Gastroesophageal sphincter (tissue), 4 donors: ENCODE results near the gene SH3GL3. TPM values are rescaled to one million over a fixed set of nuclear protein-coding genes. Genes with fewer than 3 reads are reported as not detected.

Experiments used
- ATAC-seq: fragments of 150-250 bp; one replicate; pipeline ENCODE4 v1.9.1; 2016; ENCODE audit warnings: mild to moderate bottlenecking, moderate library complexity
- H3K27ac ChIP-seq, 4 donors: fragments of 200-600 bp; sonication (generic) in 3 of 4; 1 replicate in 3 of 4; 2 replicates in 1 of 4; pipeline ENCODE4 v1.5.1; 2016 to 2019
- H3K27me3 ChIP-seq: fragments of 200-600 bp; sonication (generic); one replicate; pipeline ENCODE4 v1.5.1; 2019
- H3K36me3 ChIP-seq, 2 donors: fragments of 200-600 bp; sonication (generic); one replicate each; pipeline ENCODE4 v1.5.1; 2019; ENCODE audit warnings: control low read depth in 1 of 2
- H3K4me1 ChIP-seq, 3 donors: fragments of 200-600 bp; sonication (generic); 1 replicate in 2 of 3; 2 replicates in 1 of 3; pipeline ENCODE4 v1.5.1; 2016 to 2019; ENCODE audit warnings: control low read depth in 2 of 3
- H3K4me3 ChIP-seq, 2 donors: fragments of 200-600 bp; sonication (generic); one replicate each; pipeline ENCODE4 v1.5.1; 2019; ENCODE audit warnings: mild to moderate bottlenecking in 1 of 2, moderate library complexity in 1 of 2
- H3K9me3 ChIP-seq, 3 donors: fragments of 200-600 bp; sonication (generic); one replicate each; pipeline ENCODE4 v1.5.1; 2017 to 2019; ENCODE audit warnings: control low read depth in 2 of 3
- CTCF ChIP-seq, 4 experiments: fragments of 200-600 bp in 2 of 4; fragments of 450-650 bp in 2 of 4; sonication (generic) in 1 of 4; IDR thresholded peaks; one replicate each; pipeline ENCODE4 v1.5.1; 2017 to 2019; ENCODE audit warnings: antibody characterized with exemption in 4 of 4, mild to moderate bottlenecking in 2 of 4, moderate library complexity in 2 of 4
- EP300 ChIP-seq: sonication (generic); formaldehyde crosslinking; IDR thresholded peaks from one replicate; pipeline ENCODE4 v1.6.1; 2017; ENCODE audit warnings: antibody characterized with exemption, mild to moderate bottlenecking
- POLR2A ChIP-seq, 2 donors: fragments of 450-650 bp; IDR thresholded peaks; one replicate each; pipeline ENCODE4 v1.6.1; 2017; ENCODE audit warnings: antibody characterized with exemption in 2 of 2, mild to moderate bottlenecking in 2 of 2, moderate library complexity in 1 of 2
- POLR2AphosphoS5 ChIP-seq: sonication (generic); formaldehyde crosslinking; IDR thresholded peaks from one replicate; pipeline ENCODE4 v1.6.1; 2017; ENCODE audit warnings: antibody characterized with exemption
- WGBS, 2 donors: methylation state at CpG; one replicate each; pipeline ENCODE4 v1.1.5; 2018; ENCODE audit warnings: low coverage in 1 of 2; 5-methylcytosine and 5-hydroxymethylcytosine counted together
- total RNA-seq, 4 donors: library from RNA; depleted of rRNA; stranded (reverse); fragments of >200 nt; gene quantifications; one replicate each; pipeline ENCODE4 v1.1.0, GENCODE V29; 2016

Gene SH3GL3
- total RNA-seq, 4 donors from 2014 or later = 0.31 to 0.94 TPM; not detected in 2

- peaks cover 0 to 7% (median 0%) of the 10 kb centered on the region in 3 donors for H3K4me1 ChIP-seq
- no peaks in the 10 kb centered on the region for H3K27me3 ChIP-seq
- no peak overlapping the region for H3K4me3 ChIP-seq
- no peaks in the 10 kb centered on the region for H3K36me3 ChIP-seq
- no peaks in the 10 kb centered on the region for H3K9me3 ChIP-seq
- no peak overlapping the region for H3K27ac ChIP-seq
- no peak for ATAC-seq
- TF ChIP-seq POLR2A (IDR thresholded peaks at IDR 0.05) = no peak
- TF ChIP-seq EP300 = no peak
- no peak for TF ChIP-seq POLR2AphosphoS5
- no peak for TF ChIP-seq CTCF (IDR thresholded peaks at IDR 0.05)
- WGBS, 2 donors = 80 to 92% methylated on average over 1 of the region's 1 CpG
Observed at GRCh38 chr15:83616840-83617239, 169.7 kb downstream of the SH3GL3 start.

- H3K4me3 ChIP-seq = no peak overlapping the region
- WGBS, 2 donors = 71 to 86% methylated on average over 1 to 2 of the region's 2 CpGs
- ATAC-seq = no peak
- no peaks in the 10 kb centered on the region for H3K36me3 ChIP-seq
- H3K9me3 ChIP-seq = no peaks in the 10 kb centered on the region
- H3K27ac ChIP-seq = no peak overlapping the region
- no peaks in the 10 kb centered on the region for H3K4me1 ChIP-seq
- no peak for TF ChIP-seq CTCF (IDR thresholded peaks at IDR 0.05)
- TF ChIP-seq EP300 = no peak
- TF ChIP-seq POLR2A (IDR thresholded peaks at IDR 0.05) = no peak
- no peak for TF ChIP-seq POLR2AphosphoS5
- H3K27me3 ChIP-seq = no peaks in the 10 kb centered on the region
Observed at GRCh38 chr15:83626171-83626802, 179.1 kb downstream of the SH3GL3 start.

- H3K4me3 ChIP-seq = no peak overlapping the region
- 50 to 78% methylated on average over 1 of the region's 2 CpGs for WGBS, 2 donors
- H3K36me3 ChIP-seq = no peaks in the 10 kb centered on the region
- TF ChIP-seq CTCF (IDR thresholded peaks at IDR 0.05) = no peak
- no peak for TF ChIP-seq EP300
- no peak overlapping the region for H3K27ac ChIP-seq
- no peaks in the 10 kb centered on the region for H3K4me1 ChIP-seq
- no peaks in the 10 kb centered on the region for H3K27me3 ChIP-seq
- H3K9me3 ChIP-seq = no peaks in the 10 kb centered on the region
- ATAC-seq = no peak
Observed at GRCh38 chr15:83631534-83631933, 184.4 kb downstream of the SH3GL3 start.

GRCh38 chr15:83643201-83643600 lies 196.1 kb downstream of the SH3GL3 start:
- Histone ChIP-seq H3K4me3 (no peak overlapping the region), H3K4me1 (no peaks in the 10 kb centered on the region), H3K9me3 (peaks cover 0 to 28% (median 0%) of the 10 kb centered on the region in 3 donors), H3K27ac (no peak overlapping the region), H3K36me3 (no peaks in the 10 kb centered on the region), H3K27me3 (no peaks in the 10 kb centered on the region)
- ATAC-seq = no peak
- no peak for TF ChIP-seq POLR2A (IDR thresholded peaks at IDR 0.05)
- no peak for TF ChIP-seq CTCF (IDR thresholded peaks at IDR 0.05)
- no peak for TF ChIP-seq EP300
- no peak for TF ChIP-seq POLR2AphosphoS5

GRCh38 chr15:83644439-83644838 lies 197.3 kb downstream of the SH3GL3 start:
- WGBS, 2 donors = 86 to 100% methylated on average over 1 of the region's 1 CpG
- no peaks in the 10 kb centered on the region for H3K4me1 ChIP-seq
- H3K4me3 ChIP-seq = no peak overlapping the region
- H3K27ac ChIP-seq = no peak overlapping the region
- H3K9me3 ChIP-seq = peaks cover 0 to 24% (median 0%) of the 10 kb centered on the region in 3 donors
- H3K27me3 ChIP-seq = no peaks in the 10 kb centered on the region
- no peak for ATAC-seq
- no peaks in the 10 kb centered on the region for H3K36me3 ChIP-seq
- no peak for TF ChIP-seq POLR2A (IDR thresholded peaks at IDR 0.05)
- TF ChIP-seq EP300 = no peak
- no peak for TF ChIP-seq POLR2AphosphoS5
- TF ChIP-seq CTCF (IDR thresholded peaks at IDR 0.05) = no peak
